Stimulated activated CD4-positive, alpha-beta T cell treated with anti-CD3 and anti-CD28 coated beads, Interleukin-15, amount 100 ng/mL, for 24 hours (primary cell): ENCODE data around the gene OGFOD1.
A peak's percentile ranks its signal among the peaks of the same experiment; 100 is the strongest.

Experiments used
- DNase-seq: peaks from one replicate; pipeline ENCODE4 v3.0.0-alpha.2; 2020

Gene OGFOD1

GRCh38 chr16:56428091-56428490 is 23.3 kb upstream of the OGFOD1 start:
- DNase-seq, result no peak

- no peak for DNase-seq
Observed at GRCh38 chr16:56436258-56436657, 15.1 kb upstream of the OGFOD1 start.

- no peak for DNase-seq
Observed at GRCh38 chr16:56438038-56438437, 13.3 kb upstream of the OGFOD1 start.

GRCh38 chr16:56447286-56447685 is 4.1 kb upstream of the OGFOD1 start:
- DNase-seq, result no peak

- DNase-seq, result no peak
Observed at GRCh38 chr16:56448005-56448404, 3.3 kb upstream of the OGFOD1 start.

- no peak for DNase-seq
Observed at GRCh38 chr16:56450275-56450985, 924 bp upstream of the OGFOD1 start.

- peak; percentile 16 for DNase-seq
Observed at GRCh38 chr16:56451753-56452689, 667 bp downstream of the OGFOD1 start.

- DNase-seq, result no peak
Observed at GRCh38 chr16:56457927-56458470, 6.6 kb downstream of the OGFOD1 start.

GRCh38 chr16:56460101-56460500 is 8.7 kb downstream of the OGFOD1 start:
- DNase-seq, result no peak

GRCh38 chr16:56462064-56462796 is 10.9 kb downstream of the OGFOD1 start:
- no peak for DNase-seq

- no peak for DNase-seq
Observed at GRCh38 chr16:56463153-56463552, 11.8 kb downstream of the OGFOD1 start.

- DNase-seq, result no peak
Observed at GRCh38 chr16:56466344-56466743, 15.0 kb downstream of the OGFOD1 start.

- no peak for DNase-seq
Observed at GRCh38 chr16:56468800-56469199, 17.4 kb downstream of the OGFOD1 start.

- DNase-seq, result no peak
Observed at GRCh38 chr16:56469748-56470147, 18.4 kb downstream of the OGFOD1 start.

GRCh38 chr16:56470232-56470631 is 18.9 kb downstream of the OGFOD1 start:
- no peak for DNase-seq

- no peak for DNase-seq
Observed at GRCh38 chr16:56470666-56471065, 19.3 kb downstream of the OGFOD1 start.

- no peak for DNase-seq
Observed at GRCh38 chr16:56475201-56475600, 23.8 kb downstream of the OGFOD1 start.

- peak; percentile 30 for DNase-seq
Observed at GRCh38 chr16:56477096-56477878, 25.9 kb downstream of the OGFOD1 start.

- DNase-seq, result no peak
Observed at GRCh38 chr16:56478281-56479049, 27.1 kb downstream of the OGFOD1 start.

GRCh38 chr16:56479469-56479868 is 28.1 kb downstream of the OGFOD1 start:
- DNase-seq, result no peak

GRCh38 chr16:56480776-56481467 is 29.6 kb downstream of the OGFOD1 start:
- no peak for DNase-seq
